A673 (cell line): ENCODE data around the gene REEP6. TPM values are rescaled to one million over a fixed set of nuclear protein-coding genes. Genes with fewer than 3 reads are reported as not detected.

Source experiments
- BruUV-seq: library from RNA; stranded (reverse); fragments of 400-500 nt; replicated peaks from 2 replicates; lab custom pipeline; 2021; lab: Mats Ljungman, UMichigan
- CTCF ChIA-PET: fragments of 300-600 bp; sonication (Branson Sonifier 250); formaldehyde crosslinking; loops from one replicate; lab custom pipeline; 2022; ENCODE audit warnings: antibody characterized with exemption; lab: Charles Lee
- POLR2A ChIA-PET: fragments of 300-600 bp; sonication (Branson Sonifier 250); formaldehyde crosslinking; loops from one replicate; lab custom pipeline; 2022; ENCODE audit warnings: antibody characterized with exemption; ENCODE audit not compliant: low non-redundant PET; lab: Charles Lee
- DNase-seq: peaks from one replicate; pipeline ENCODE4 v3.0.0-alpha.2; 2015; ENCODE audit warnings: low spot score
- H3K27ac ChIP-seq: fragments of 200-600 bp; sonication (generic); 2 replicates; pipeline ENCODE4 v1.5.1; 2016; ENCODE audit warnings: mixed run types, low read depth, mild to moderate bottlenecking, mixed read lengths, antibody characterized with exemption, low read length; ENCODE audit not compliant: poor library complexity, severe bottlenecking
- H3K27me3 ChIP-seq: fragments of 200-600 bp; sonication (generic); replicated peaks from 2 replicates; pipeline ENCODE4 v1.6.1; 2017; ENCODE audit warnings: mixed run types, low read depth, mild to moderate bottlenecking, mixed read lengths, antibody characterized with exemption, low read length; ENCODE audit not compliant: insufficient read depth, poor library complexity
- H3K36me3 ChIP-seq: fragments of 200-600 bp; sonication (generic); 2 replicates; pipeline ENCODE4 v1.6.1; 2016; ENCODE audit warnings: mixed run types, mild to moderate bottlenecking, mixed read lengths, antibody characterized with exemption, low read length; ENCODE audit not compliant: insufficient read depth, poor library complexity, severe bottlenecking
- H3K4me1 ChIP-seq: fragments of 200-600 bp; sonication (generic); 2 replicates; pipeline ENCODE4 v1.6.1; 2017; ENCODE audit warnings: mixed run types, mild to moderate bottlenecking, mixed read lengths, antibody characterized with exemption, low read length; ENCODE audit not compliant: insufficient read depth, poor library complexity, severe bottlenecking
- H3K4me3 ChIP-seq: fragments of 200-600 bp; sonication (generic); 2 replicates; pipeline ENCODE4 v1.5.1; 2016; ENCODE audit warnings: low read depth, mixed run types, mild to moderate bottlenecking, mixed read lengths, low read length; ENCODE audit not compliant: poor library complexity, severe bottlenecking
- H3K9me3 ChIP-seq: fragments of 200-600 bp; sonication (generic); 2 replicates; pipeline ENCODE4 v1.6.1; 2016; ENCODE audit warnings: mixed run types, low read depth, mild to moderate bottlenecking, mixed read lengths, antibody characterized with exemption, low read length; ENCODE audit not compliant: poor library complexity, severe bottlenecking
- EZH2 ChIP-seq: fragments of 200-600 bp; sonication (generic); IDR thresholded peaks from 2 replicates; pipeline ENCODE4 v1.6.1; 2017; ENCODE audit warnings: borderline replicate concordance, low read depth, mild to moderate bottlenecking, mixed read lengths, antibody characterized with exemption, low read length; ENCODE audit not compliant: poor library complexity, severe bottlenecking
- intact Hi-C: fragments of 100-400 bp; cut with micrococcal nuclease; formaldehyde crosslinking; loops from one replicate; pipeline ENCODE4 v1.10.0; 2022; ENCODE audit not compliant: unreplicated experiment
- total RNA-seq: library from RNA; stranded (reverse); gene quantifications from 2 replicates; pipeline ENCODE4 v1.2.3, GENCODE V29; 2021
- TF ChIP-seq, protein P1 (sequence below): fragments of 300-800, 200-600 bp; sonication (generic); conservative IDR thresholded peaks from 2 replicates; pipeline ENCODE4 v1.5.1; 2017; ENCODE audit warnings: low read depth, mild to moderate bottlenecking, antibody characterized with exemption, low read length, moderate library complexity, mixed read lengths

Gene REEP6
- total RNA-seq, 1 experiment from 2014 or later: 4.7 TPM

GRCh38 chr19:1503925-1504773 lies 13.2 kb downstream of the REEP6 start:
- no peak for DNase-seq
- POLR2A ChIA-PET: no interaction called here
- no peaks in the 10 kb centered on the region for H3K36me3 ChIP-seq
- H3K9me3 ChIP-seq: no peaks in the 10 kb centered on the region
- no TSS peak for BruUV-seq
- CTCF ChIA-PET: no interaction called here
- no peak overlapping the region for H3K27ac ChIP-seq
- H3K27me3 ChIP-seq: no peaks in the 10 kb centered on the region
- H3K4me1 ChIP-seq: peaks cover 18% of the 10 kb centered on the region
- intact Hi-C loops: no loop called here
- TF ChIP-seq EZH2: no peak
- TF ChIP-seq, protein P1, sequence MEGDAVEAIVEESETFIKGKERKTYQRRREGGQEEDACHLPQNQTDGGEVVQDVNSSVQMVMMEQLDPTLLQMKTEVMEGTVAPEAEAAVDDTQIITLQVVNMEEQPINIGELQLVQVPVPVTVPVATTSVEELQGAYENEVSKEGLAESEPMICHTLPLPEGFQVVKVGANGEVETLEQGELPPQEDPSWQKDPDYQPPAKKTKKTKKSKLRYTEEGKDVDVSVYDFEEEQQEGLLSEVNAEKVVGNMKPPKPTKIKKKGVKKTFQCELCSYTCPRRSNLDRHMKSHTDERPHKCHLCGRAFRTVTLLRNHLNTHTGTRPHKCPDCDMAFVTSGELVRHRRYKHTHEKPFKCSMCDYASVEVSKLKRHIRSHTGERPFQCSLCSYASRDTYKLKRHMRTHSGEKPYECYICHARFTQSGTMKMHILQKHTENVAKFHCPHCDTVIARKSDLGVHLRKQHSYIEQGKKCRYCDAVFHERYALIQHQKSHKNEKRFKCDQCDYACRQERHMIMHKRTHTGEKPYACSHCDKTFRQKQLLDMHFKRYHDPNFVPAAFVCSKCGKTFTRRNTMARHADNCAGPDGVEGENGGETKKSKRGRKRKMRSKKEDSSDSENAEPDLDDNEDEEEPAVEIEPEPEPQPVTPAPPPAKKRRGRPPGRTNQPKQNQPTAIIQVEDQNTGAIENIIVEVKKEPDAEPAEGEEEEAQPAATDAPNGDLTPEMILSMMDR: no peak
- no peak overlapping the region for H3K4me3 ChIP-seq

- TF ChIP-seq, protein P1: no peak
- no peak for TF ChIP-seq EZH2
- ChIA-PET CTCF (no interaction called here), POLR2A (no interaction called here)
- BruUV-seq: no TSS peak
- H3K27ac ChIP-seq: no peak overlapping the region
- H3K4me3 ChIP-seq: no peak overlapping the region
- no peaks in the 10 kb centered on the region for H3K36me3 ChIP-seq
- H3K27me3 ChIP-seq: no peaks in the 10 kb centered on the region
- H3K4me1 ChIP-seq: peaks cover 19% of the 10 kb centered on the region
- no peaks in the 10 kb centered on the region for H3K9me3 ChIP-seq
- DNase-seq: no peak
- intact Hi-C loops: no loop called here
Measured at GRCh38 chr19:1505012-1505411, 14.0 kb downstream of the REEP6 start.

GRCh38 chr19:1505991-1506881 lies 15.3 kb downstream of the REEP6 start:
- TF ChIP-seq, protein P1: no peak
- TF ChIP-seq EZH2: no peak
- H3K36me3 ChIP-seq: no peaks in the 10 kb centered on the region
- H3K4me1 ChIP-seq: peaks cover 27% of the 10 kb centered on the region
- no peaks in the 10 kb centered on the region for H3K9me3 ChIP-seq
- no peak for DNase-seq
- CTCF ChIA-PET: interaction anchor here (0.6 kb wide), 1 partner anchor 156 kb away, joined by 11 read pairs; no protein-coding TSS in a partner anchor
- no peak overlapping the region for H3K27ac ChIP-seq
- H3K27me3 ChIP-seq: no peaks in the 10 kb centered on the region
- intact Hi-C loops: no loop called here
- no TSS peak for BruUV-seq
- POLR2A ChIA-PET: no interaction called here
- no peak overlapping the region for H3K4me3 ChIP-seq
